ENCODE measurements around the gene INIP.

Gene INIP

GRCh38 chr9:112760821-112761220 lies 42.9 kb upstream of the INIP start:
- peaks cover 85% of the 10 kb centered on the region for H3K79me2 ChIP-seq (ENCODE audit: control insufficient read depth, low read length)

GRCh38 chr9:112757940-112758339 lies 40.0 kb upstream of the INIP start:
- H3K4me1 ChIP-seq (ENCODE audit: control insufficient read depth, low read length), result peaks cover 22% of the 10 kb centered on the region
- peaks cover 8% of the 10 kb centered on the region; the same call in 1 of the 2 replicates for H4K20me1 ChIP-seq (ENCODE audit: control insufficient read depth, insufficient read depth, low read depth, low read length)
- H3K27me3 ChIP-seq (ENCODE audit: control insufficient read depth, low read length), result no peaks in the 10 kb centered on the region
- H3F3A ChIP-seq (ENCODE audit: control insufficient read depth, insufficient read depth), result no peaks in the 10 kb centered on the region
- peaks cover 7% of the 10 kb centered on the region for H3K36me3 ChIP-seq (ENCODE audit: control insufficient read depth, low read length)
- H3K79me2 ChIP-seq (ENCODE audit: control insufficient read depth, low read length), result peaks cover 95% of the 10 kb centered on the region
- H3K4me3 ChIP-seq (ENCODE audit: low read length), result no peak overlapping the region
- no peaks in the 10 kb centered on the region for H3K9me3 ChIP-seq (ENCODE audit: control insufficient read depth, insufficient read depth, low read length)
- no peak for TF ChIP-seq EZH2phosphoT487 (IDR thresholded peaks at IDR 0.05; ENCODE audit: borderline replicate concordance, low read length)
- no peak for TF ChIP-seq CTCF (IDR thresholded peaks at IDR 0.05; ENCODE audit: low read depth, low read length, poor library complexity, severe bottlenecking)
- no peak overlapping the region for H3K4me2 ChIP-seq (ENCODE audit: low read length)
- H3K27ac ChIP-seq (ENCODE audit: low read depth, low read length), result no peak overlapping the region
- H3K9me2 ChIP-seq (replicated peaks; ENCODE audit: control insufficient read depth, low read length), result no peaks in the 10 kb centered on the region

More at GRCh38 chr9:112760821-112761220, 42.9 kb upstream of the INIP start:
- Histone ChIP-seq H3K36me3 (ENCODE audit: control insufficient read depth, low read length) (no peaks in the 10 kb centered on the region; the same call in 1 of the 2 replicates), H3K4me1 (ENCODE audit: control insufficient read depth, low read length) (no peaks in the 10 kb centered on the region), H3K27me3 (ENCODE audit: control insufficient read depth, low read length) (no peaks in the 10 kb centered on the region), H3F3A (ENCODE audit: control insufficient read depth, insufficient read depth) (no peaks in the 10 kb centered on the region), H3K9me2 (replicated peaks; ENCODE audit: control insufficient read depth, low read length) (no peaks in the 10 kb centered on the region), H3K9me3 (ENCODE audit: control insufficient read depth, insufficient read depth, low read length) (no peaks in the 10 kb centered on the region), H3K4me3 (ENCODE audit: low read length) (no peak overlapping the region), H4K20me1 (ENCODE audit: control insufficient read depth, insufficient read depth, low read depth, low read length) (no peaks in the 10 kb centered on the region), H3K4me2 (ENCODE audit: low read length) (no peak overlapping the region), H3K27ac (ENCODE audit: low read depth, low read length) (no peak overlapping the region)
- TF ChIP-seq EZH2phosphoT487 (IDR thresholded peaks at IDR 0.05; ENCODE audit: borderline replicate concordance, low read length) (no peak), CTCF (IDR thresholded peaks at IDR 0.05; ENCODE audit: low read depth, low read length, poor library complexity, severe bottlenecking) (no peak)

- no peaks in the 10 kb centered on the region for H3K9me3 ChIP-seq (ENCODE audit: control insufficient read depth, insufficient read depth, low read length)
- H3K36me3 ChIP-seq (ENCODE audit: control insufficient read depth, low read length), result peaks cover 7% of the 10 kb centered on the region
- H3K4me1 ChIP-seq (ENCODE audit: control insufficient read depth, low read length), result peaks cover 28% of the 10 kb centered on the region
- H3F3A ChIP-seq (ENCODE audit: control insufficient read depth, insufficient read depth), result no peaks in the 10 kb centered on the region
- TF ChIP-seq CTCF (IDR thresholded peaks at IDR 0.05; ENCODE audit: low read depth, low read length, poor library complexity, severe bottlenecking) (no peak), EZH2phosphoT487 (IDR thresholded peaks at IDR 0.05; ENCODE audit: borderline replicate concordance, low read length) (no peak)
- no peak overlapping the region for H3K4me3 ChIP-seq (ENCODE audit: low read length)
- H3K27me3 ChIP-seq (ENCODE audit: control insufficient read depth, low read length), result no peaks in the 10 kb centered on the region
- H3K27ac ChIP-seq (ENCODE audit: low read depth, low read length), result no peak overlapping the region
- H3K79me2 ChIP-seq (ENCODE audit: control insufficient read depth, low read length), result peaks cover 96% of the 10 kb centered on the region
- H3K4me2 ChIP-seq (ENCODE audit: low read length), result no peak overlapping the region
- no peaks in the 10 kb centered on the region for H3K9me2 ChIP-seq (replicated peaks; ENCODE audit: control insufficient read depth, low read length)
- H4K20me1 ChIP-seq (ENCODE audit: control insufficient read depth, insufficient read depth, low read depth, low read length), result peaks cover 8% of the 10 kb centered on the region; the same call in 1 of the 2 replicates
Observed at GRCh38 chr9:112757282-112757883, 39.5 kb upstream of the INIP start.

All from DOHH2 (cell line).